ENCODE results near the gene STRBP.

DNA sequence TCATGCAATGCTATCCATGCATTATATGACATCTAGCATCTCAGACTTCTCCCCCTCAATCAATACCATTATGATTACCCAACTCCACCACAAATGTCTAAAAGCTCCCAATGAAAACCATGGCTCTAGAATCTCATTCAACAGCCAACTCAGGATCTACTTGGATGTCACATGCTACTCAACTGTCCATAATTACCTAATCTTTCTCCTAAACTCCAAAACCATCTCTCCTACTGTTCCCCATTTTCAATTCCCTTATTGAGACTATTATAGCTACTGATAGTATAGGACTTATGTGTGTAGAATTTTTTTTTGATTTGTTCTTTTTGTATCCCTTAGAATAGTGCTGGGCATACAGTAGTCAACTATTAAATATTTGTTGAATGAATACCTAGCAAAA lies 8.2 kb upstream of the STRBP start:
- TF ChIP-seq POLR2A (IDR thresholded peaks at IDR 0.05; ENCODE audit: low read depth, low read length), result no peak
- TF ChIP-seq, protein P1, sequence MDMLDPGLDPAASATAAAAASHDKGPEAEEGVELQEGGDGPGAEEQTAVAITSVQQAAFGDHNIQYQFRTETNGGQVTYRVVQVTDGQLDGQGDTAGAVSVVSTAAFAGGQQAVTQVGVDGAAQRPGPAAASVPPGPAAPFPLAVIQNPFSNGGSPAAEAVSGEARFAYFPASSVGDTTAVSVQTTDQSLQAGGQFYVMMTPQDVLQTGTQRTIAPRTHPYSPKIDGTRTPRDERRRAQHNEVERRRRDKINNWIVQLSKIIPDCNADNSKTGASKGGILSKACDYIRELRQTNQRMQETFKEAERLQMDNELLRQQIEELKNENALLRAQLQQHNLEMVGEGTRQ (IDR thresholded peaks at IDR 0.05; ENCODE audit: low read depth, low read length), result no peak
- no peak for TF ChIP-seq MXI1 (IDR thresholded peaks at IDR 0.05; ENCODE audit: borderline replicate concordance, low read depth, low read length)
- TF ChIP-seq SMC3 (IDR thresholded peaks at IDR 0.05; ENCODE audit: low read depth, low read length), result no peak
- TF ChIP-seq, protein P2, sequence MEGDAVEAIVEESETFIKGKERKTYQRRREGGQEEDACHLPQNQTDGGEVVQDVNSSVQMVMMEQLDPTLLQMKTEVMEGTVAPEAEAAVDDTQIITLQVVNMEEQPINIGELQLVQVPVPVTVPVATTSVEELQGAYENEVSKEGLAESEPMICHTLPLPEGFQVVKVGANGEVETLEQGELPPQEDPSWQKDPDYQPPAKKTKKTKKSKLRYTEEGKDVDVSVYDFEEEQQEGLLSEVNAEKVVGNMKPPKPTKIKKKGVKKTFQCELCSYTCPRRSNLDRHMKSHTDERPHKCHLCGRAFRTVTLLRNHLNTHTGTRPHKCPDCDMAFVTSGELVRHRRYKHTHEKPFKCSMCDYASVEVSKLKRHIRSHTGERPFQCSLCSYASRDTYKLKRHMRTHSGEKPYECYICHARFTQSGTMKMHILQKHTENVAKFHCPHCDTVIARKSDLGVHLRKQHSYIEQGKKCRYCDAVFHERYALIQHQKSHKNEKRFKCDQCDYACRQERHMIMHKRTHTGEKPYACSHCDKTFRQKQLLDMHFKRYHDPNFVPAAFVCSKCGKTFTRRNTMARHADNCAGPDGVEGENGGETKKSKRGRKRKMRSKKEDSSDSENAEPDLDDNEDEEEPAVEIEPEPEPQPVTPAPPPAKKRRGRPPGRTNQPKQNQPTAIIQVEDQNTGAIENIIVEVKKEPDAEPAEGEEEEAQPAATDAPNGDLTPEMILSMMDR (conservative IDR thresholded peaks at IDR 0.05; ENCODE audit: low read depth, low read length), result no peak

Measured in IMR-90 (cell line).